OCI-LY3 (cell line): Measurements from ENCODE around the gene IBA57.

Experiments used
- H2AFZ ChIP-seq: fragments of 200-600, 300-600 bp; shearing (Covaris generic); 2 replicates; pipeline ENCODE4 v1.6.0; 2014; ENCODE audit warnings: antibody characterized with exemption, low read depth, low read length
- H3K27ac ChIP-seq: fragments of 200-600, 300-600 bp; sonication (generic); 2 replicates; pipeline ENCODE4 v1.5.1; 2014; ENCODE audit warnings: mild to moderate bottlenecking, low read length, moderate library complexity, mixed read lengths
- H3K27me3 ChIP-seq: fragments of 200-600, 300-600 bp; sonication (generic); 2 replicates; pipeline ENCODE4 v1.6.1; 2014; ENCODE audit warnings: low read depth, low read length, mixed read lengths
- H3K36me3 ChIP-seq: fragments of 200-600, 300-600 bp; sonication (generic); replicated peaks from 2 replicates; pipeline ENCODE3; 2014; ENCODE audit warnings: low read depth, low read length, mixed read lengths
- H3K4me1 ChIP-seq: fragments of 300-600, 200-600 bp; sonication (generic); 2 replicates; pipeline ENCODE4 v1.6.1; 2014; ENCODE audit warnings: low read length, mixed read lengths
- H3K4me2 ChIP-seq: fragments of 200-600, 300-600 bp; sonication (generic); 2 replicates; pipeline ENCODE4 v1.6.1; 2014; ENCODE audit warnings: low read length, mixed read lengths
- H3K4me3 ChIP-seq: fragments of 300-600, 200-600 bp; sonication (generic); 2 replicates; pipeline ENCODE4 v1.5.1; 2014; ENCODE audit warnings: antibody characterized with exemption, mild to moderate bottlenecking, low read length, moderate library complexity
- H3K79me2 ChIP-seq: fragments of 300-600, 200-600 bp; shearing (Covaris generic); 2 replicates; pipeline ENCODE4 v1.6.1; 2014; ENCODE audit warnings: mild to moderate bottlenecking, low read length, mixed read lengths
- H3K9ac ChIP-seq: fragments of 300-600, 200-600 bp; shearing (Covaris generic); 2 replicates; pipeline ENCODE4 v1.6.0; 2014; ENCODE audit warnings: mild to moderate bottlenecking, low read length, moderate library complexity
- H3K9me3 ChIP-seq: fragments of 200-600, 300-600 bp; shearing (Covaris generic); 2 replicates; pipeline ENCODE4 v1.6.1; 2014; ENCODE audit warnings: low read length, mixed read lengths; ENCODE audit not compliant: insufficient read depth
- H4K20me1 ChIP-seq: fragments of 200-600, 300-600 bp; sonication (generic); 2 replicates; pipeline ENCODE4 v1.6.1; 2016; ENCODE audit warnings: low read length, mixed read lengths; ENCODE audit not compliant: insufficient read depth
- CTCF ChIP-seq: fragments of 200-600, 300-600 bp; sonication (generic); IDR thresholded peaks from 2 replicates; pipeline ENCODE4 v1.5.1; 2014; ENCODE audit warnings: antibody characterized with exemption, low read length, low read depth
- EZH2phosphoT487 ChIP-seq: fragments of 200-600 bp; shearing (Covaris generic); IDR thresholded peaks from 2 replicates; pipeline ENCODE4 v1.6.1; 2018; ENCODE audit warnings: antibody characterized with exemption, mixed run types, low read depth

Gene IBA57

GRCh38 chr1:228207851-228208821, 42.5 kb downstream of the IBA57 start, which contains the start of gene OBSCN:
OBSCN (plus strand) TSS chr1:228208044; CDS start chr1:228211784, 3,740 bp downstream.
- Histone ChIP-seq H3K4me1 (no peaks in the 10 kb centered on the region), H4K20me1 (no peaks in the 10 kb centered on the region), H3K27ac (no peak within 1 kb of the TSS), H3K36me3 (no peaks in the 10 kb centered on the region), H3K79me2 (no peaks in the 10 kb centered on the region), H3K27me3 (no peaks in the 10 kb centered on the region), H3K4me2 (no peak within 1 kb of the TSS), H3K9me3 (no peaks in the 10 kb centered on the region), H3K9ac (no peak within 1 kb of the TSS), H2AFZ (no peak within 1 kb of the TSS), H3K4me3 (no peak within 1 kb of the TSS)
- TF ChIP-seq CTCF: no peak
- TF ChIP-seq EZH2phosphoT487: no peak

- H3K27me3 ChIP-seq: no peaks in the 10 kb centered on the region
- no peaks in the 10 kb centered on the region for H3K79me2 ChIP-seq
- no peaks in the 10 kb centered on the region for H3K36me3 ChIP-seq
- H3K4me1 ChIP-seq: no peaks in the 10 kb centered on the region
- H3K4me2 ChIP-seq: no peak overlapping the region
- no peak overlapping the region for H3K27ac ChIP-seq
- no peaks in the 10 kb centered on the region for H3K9me3 ChIP-seq
- TF ChIP-seq CTCF: no peak
- no peak for TF ChIP-seq EZH2phosphoT487
- H4K20me1 ChIP-seq: no peaks in the 10 kb centered on the region
- H3K4me3 ChIP-seq: no peak overlapping the region
- no peak overlapping the region for H2AFZ ChIP-seq
- H3K9ac ChIP-seq: no peak overlapping the region
Observed at GRCh38 chr1:228208831-228209551, 43.4 kb downstream of the IBA57 start.

GRCh38 chr1:228209657-228210056, 44.1 kb downstream of the IBA57 start:
- H3K4me3 ChIP-seq: no peak overlapping the region
- H3K79me2 ChIP-seq: no peaks in the 10 kb centered on the region
- no peak overlapping the region for H3K27ac ChIP-seq
- H3K36me3 ChIP-seq: no peaks in the 10 kb centered on the region
- no peak overlapping the region for H2AFZ ChIP-seq
- no peaks in the 10 kb centered on the region for H3K4me1 ChIP-seq
- no peak overlapping the region for H3K4me2 ChIP-seq
- no peaks in the 10 kb centered on the region for H4K20me1 ChIP-seq
- TF ChIP-seq CTCF (no peak), EZH2phosphoT487 (no peak)
- H3K9ac ChIP-seq: no peak overlapping the region
- no peaks in the 10 kb centered on the region for H3K27me3 ChIP-seq
- no peaks in the 10 kb centered on the region for H3K9me3 ChIP-seq

GRCh38 chr1:228210076-228210651, 44.6 kb downstream of the IBA57 start:
- H3K36me3 ChIP-seq: no peaks in the 10 kb centered on the region
- no peak for TF ChIP-seq EZH2phosphoT487
- no peak for TF ChIP-seq CTCF
- H3K4me3 ChIP-seq: no peak overlapping the region
- no peaks in the 10 kb centered on the region for H3K9me3 ChIP-seq
- no peak overlapping the region for H3K27ac ChIP-seq
- no peaks in the 10 kb centered on the region for H4K20me1 ChIP-seq
- H2AFZ ChIP-seq: no peak overlapping the region
- H3K4me2 ChIP-seq: no peak overlapping the region
- no peaks in the 10 kb centered on the region for H3K27me3 ChIP-seq
- H3K4me1 ChIP-seq: no peaks in the 10 kb centered on the region
- no peaks in the 10 kb centered on the region for H3K79me2 ChIP-seq
- H3K9ac ChIP-seq: no peak overlapping the region
